Osteoblast (primary cell): Measurements from ENCODE around the gene TMTC2. TPM values are rescaled to one million over a fixed set of nuclear protein-coding genes. Genes with fewer than 3 reads are reported as not detected.

Experiments
- DNase-seq: peaks from one replicate; pipeline ENCODE4 v3.0.0; 2011; ENCODE audit warnings: low spot score, mixed read lengths; ENCODE audit not compliant: insufficient read length; ENCODE audit errors: missing footprints
- H2AFZ ChIP-seq: 2 replicates; pipeline ENCODE4 v1.6.0; 2011; ENCODE audit warnings: mild to moderate bottlenecking, low read length
- H3K27ac ChIP-seq: 2 replicates; pipeline ENCODE4 v1.5.1; 2011; ENCODE audit warnings: mild to moderate bottlenecking, low read depth, low read length, moderate library complexity
- H3K27me3 ChIP-seq: 2 replicates; pipeline ENCODE4 v1.6.0; 2012; ENCODE audit warnings: mild to moderate bottlenecking, control low read depth, inconsistent platforms, low read length, moderate library complexity; ENCODE audit not compliant: insufficient read depth
- H3K36me3 ChIP-seq: 2 replicates; pipeline ENCODE4 v1.5.1; 2011; ENCODE audit warnings: mild to moderate bottlenecking, low read length, control low read depth, moderate library complexity; ENCODE audit not compliant: insufficient read depth
- H3K4me1 ChIP-seq: 2 replicates; pipeline ENCODE4 v1.5.1; 2011; ENCODE audit warnings: mild to moderate bottlenecking, low read length, control low read depth, moderate library complexity; ENCODE audit not compliant: insufficient read depth
- H3K4me2 ChIP-seq: 2 replicates; pipeline ENCODE4 v1.6.0; 2011; ENCODE audit warnings: mild to moderate bottlenecking, low read length; ENCODE audit not compliant: insufficient read depth
- H3K4me3 ChIP-seq: fragments of 200-600 bp; sonication (generic); 3 replicates; pipeline ENCODE4 v1.5.1; 2012; ENCODE audit warnings: mild to moderate bottlenecking, low read length, inconsistent platforms; ENCODE audit not compliant: insufficient read depth
- H3K79me2 ChIP-seq: 2 replicates; pipeline ENCODE4 v1.6.0; 2012; ENCODE audit warnings: mild to moderate bottlenecking, low read length, control low read depth, inconsistent platforms; ENCODE audit not compliant: insufficient read depth
- H3K9me3 ChIP-seq: 2 replicates; pipeline ENCODE4 v1.5.1; 2011; ENCODE audit warnings: low read depth, low read length, control low read depth
- H4K20me1 ChIP-seq: 2 replicates; pipeline ENCODE4 v1.6.0; 2012; ENCODE audit warnings: mild to moderate bottlenecking, low read length, control low read depth; ENCODE audit not compliant: insufficient read depth
- CTCF ChIP-seq: IDR thresholded peaks from 2 replicates; pipeline ENCODE4 v1.5.1; 2011; ENCODE audit warnings: mild to moderate bottlenecking, low read depth, low read length, moderate library complexity; ENCODE audit errors: extremely low read depth
- total RNA-seq: library from RNA; depleted of rRNA; stranded (reverse); fragments of >200 nt; gene quantifications from 2 replicates; pipeline ENCODE4 v1.2.3, GENCODE V29; 2012

TMTC2 gene
- total RNA-seq, 1 donor, result 2.5 TPM

GRCh38 chr12:82866946-82867345 is 180.2 kb downstream of the TMTC2 start:
- no peak overlapping the region for H2AFZ ChIP-seq
- H3K9me3 ChIP-seq, result no peaks in the 10 kb centered on the region
- no peaks in the 10 kb centered on the region for H3K36me3 ChIP-seq
- H4K20me1 ChIP-seq, result no peaks in the 10 kb centered on the region
- H3K27ac ChIP-seq, result no peak overlapping the region
- H3K79me2 ChIP-seq, result no peaks in the 10 kb centered on the region
- TF ChIP-seq CTCF, result no peak
- H3K27me3 ChIP-seq, result no peaks in the 10 kb centered on the region
- H3K4me1 ChIP-seq, result no peaks in the 10 kb centered on the region
- H3K4me2 ChIP-seq, result no peak overlapping the region
- no peak overlapping the region for H3K4me3 ChIP-seq
- DNase-seq, result no peak

GRCh38 chr12:82867762-82868500 is 181.2 kb downstream of the TMTC2 start:
- TF ChIP-seq CTCF, result no peak
- Histone ChIP-seq H3K4me3 (no peak overlapping the region), H3K4me1 (no peaks in the 10 kb centered on the region), H3K9me3 (no peaks in the 10 kb centered on the region), H3K79me2 (no peaks in the 10 kb centered on the region), H3K27me3 (no peaks in the 10 kb centered on the region), H3K4me2 (no peak overlapping the region), H4K20me1 (no peaks in the 10 kb centered on the region), H3K27ac (no peak overlapping the region), H2AFZ (no peak overlapping the region), H3K36me3 (no peaks in the 10 kb centered on the region)
- no peak for DNase-seq

- Histone ChIP-seq H3K27ac (no peak overlapping the region), H3K27me3 (no peaks in the 10 kb centered on the region), H3K9me3 (no peaks in the 10 kb centered on the region), H2AFZ (no peak overlapping the region), H3K4me1 (no peaks in the 10 kb centered on the region), H3K79me2 (no peaks in the 10 kb centered on the region), H3K4me2 (no peak overlapping the region), H3K4me3 (no peak overlapping the region), H3K36me3 (no peaks in the 10 kb centered on the region), H4K20me1 (no peaks in the 10 kb centered on the region)
- DNase-seq, result no peak
- TF ChIP-seq CTCF, result no peak
These were observed 184.2 kb downstream of the TMTC2 start for GRCh38 chr12:82870771-82871377.

GRCh38 chr12:82872088-82872487 is 185.4 kb downstream of the TMTC2 start:
- Histone ChIP-seq H3K9me3 (no peaks in the 10 kb centered on the region), H2AFZ (no peak overlapping the region)

More at GRCh38 chr12:82872088-82872487, 185.4 kb downstream of the TMTC2 start:
- no peak for DNase-seq
- TF ChIP-seq CTCF, result no peak
- H3K4me3 ChIP-seq, result no peak overlapping the region
- no peaks in the 10 kb centered on the region for H3K36me3 ChIP-seq
- no peak overlapping the region for H3K27ac ChIP-seq
- no peak overlapping the region for H3K4me2 ChIP-seq
- H3K79me2 ChIP-seq, result no peaks in the 10 kb centered on the region
- no peaks in the 10 kb centered on the region for H4K20me1 ChIP-seq
- no peaks in the 10 kb centered on the region for H3K4me1 ChIP-seq
- H3K27me3 ChIP-seq, result no peaks in the 10 kb centered on the region
